Prostate gland (tissue), 2 donors: Measurements from ENCODE around the gene SLC31A1.

Experiments used
- POLR2A ChIP-seq: fragments of 450-650 bp; IDR thresholded peaks from one replicate; pipeline ENCODE4 v1.6.1; 2016; ENCODE audit warnings: antibody characterized with exemption, mild to moderate bottlenecking
- POLR2AphosphoS5 ChIP-seq: sonication (generic); formaldehyde crosslinking; IDR thresholded peaks from one replicate; pipeline ENCODE4 v1.6.1; 2017; ENCODE audit warnings: antibody characterized with exemption
- TF ChIP-seq, protein P1 (sequence below), 4 experiments: fragments of 200-600 bp in 2 of 4; fragments of 450-650 bp in 2 of 4; sonication (generic) in 2 of 4; IDR thresholded peaks; 1 replicate in 3 of 4; 2 replicates in 1 of 4; pipeline ENCODE4 v1.5.1; 2016 to 2019; ENCODE audit warnings: antibody characterized with exemption in 4 of 4, mild to moderate bottlenecking in 2 of 4, moderate library complexity in 2 of 4

DNA sequence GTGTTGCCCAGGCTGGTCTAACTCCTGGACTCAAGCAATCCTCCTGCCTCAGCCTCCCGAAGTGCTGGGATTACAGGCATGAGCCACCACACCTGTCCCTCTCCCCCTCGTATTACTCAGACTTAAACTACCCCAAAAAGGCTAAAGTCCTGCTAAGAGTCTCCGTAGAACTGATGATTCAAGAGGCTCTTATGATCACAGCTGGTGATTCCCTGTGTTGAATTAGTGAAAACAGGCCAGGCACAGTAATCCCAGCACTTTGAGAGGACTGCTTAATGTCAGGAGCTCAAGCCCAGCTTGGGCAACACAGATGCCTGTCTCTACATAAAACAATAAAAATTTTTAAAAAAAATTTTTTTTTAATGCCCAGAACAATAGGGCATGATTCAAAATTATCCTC is 44.8 kb downstream of the SLC31A1 start:
- TF ChIP-seq, protein P1, sequence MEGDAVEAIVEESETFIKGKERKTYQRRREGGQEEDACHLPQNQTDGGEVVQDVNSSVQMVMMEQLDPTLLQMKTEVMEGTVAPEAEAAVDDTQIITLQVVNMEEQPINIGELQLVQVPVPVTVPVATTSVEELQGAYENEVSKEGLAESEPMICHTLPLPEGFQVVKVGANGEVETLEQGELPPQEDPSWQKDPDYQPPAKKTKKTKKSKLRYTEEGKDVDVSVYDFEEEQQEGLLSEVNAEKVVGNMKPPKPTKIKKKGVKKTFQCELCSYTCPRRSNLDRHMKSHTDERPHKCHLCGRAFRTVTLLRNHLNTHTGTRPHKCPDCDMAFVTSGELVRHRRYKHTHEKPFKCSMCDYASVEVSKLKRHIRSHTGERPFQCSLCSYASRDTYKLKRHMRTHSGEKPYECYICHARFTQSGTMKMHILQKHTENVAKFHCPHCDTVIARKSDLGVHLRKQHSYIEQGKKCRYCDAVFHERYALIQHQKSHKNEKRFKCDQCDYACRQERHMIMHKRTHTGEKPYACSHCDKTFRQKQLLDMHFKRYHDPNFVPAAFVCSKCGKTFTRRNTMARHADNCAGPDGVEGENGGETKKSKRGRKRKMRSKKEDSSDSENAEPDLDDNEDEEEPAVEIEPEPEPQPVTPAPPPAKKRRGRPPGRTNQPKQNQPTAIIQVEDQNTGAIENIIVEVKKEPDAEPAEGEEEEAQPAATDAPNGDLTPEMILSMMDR (IDR thresholded peaks at IDR 0.05) = no peak
- TF ChIP-seq POLR2AphosphoS5 (no peak), POLR2A (no peak)
